ENCODE data around the gene ASB10. TPM values are rescaled to one million over a fixed set of nuclear protein-coding genes. Genes with fewer than 3 reads are reported as not detected.

ASB10 gene
- total and polyA plus RNA-seq, 2 experiments from 2014 or later = not detected

DNA sequence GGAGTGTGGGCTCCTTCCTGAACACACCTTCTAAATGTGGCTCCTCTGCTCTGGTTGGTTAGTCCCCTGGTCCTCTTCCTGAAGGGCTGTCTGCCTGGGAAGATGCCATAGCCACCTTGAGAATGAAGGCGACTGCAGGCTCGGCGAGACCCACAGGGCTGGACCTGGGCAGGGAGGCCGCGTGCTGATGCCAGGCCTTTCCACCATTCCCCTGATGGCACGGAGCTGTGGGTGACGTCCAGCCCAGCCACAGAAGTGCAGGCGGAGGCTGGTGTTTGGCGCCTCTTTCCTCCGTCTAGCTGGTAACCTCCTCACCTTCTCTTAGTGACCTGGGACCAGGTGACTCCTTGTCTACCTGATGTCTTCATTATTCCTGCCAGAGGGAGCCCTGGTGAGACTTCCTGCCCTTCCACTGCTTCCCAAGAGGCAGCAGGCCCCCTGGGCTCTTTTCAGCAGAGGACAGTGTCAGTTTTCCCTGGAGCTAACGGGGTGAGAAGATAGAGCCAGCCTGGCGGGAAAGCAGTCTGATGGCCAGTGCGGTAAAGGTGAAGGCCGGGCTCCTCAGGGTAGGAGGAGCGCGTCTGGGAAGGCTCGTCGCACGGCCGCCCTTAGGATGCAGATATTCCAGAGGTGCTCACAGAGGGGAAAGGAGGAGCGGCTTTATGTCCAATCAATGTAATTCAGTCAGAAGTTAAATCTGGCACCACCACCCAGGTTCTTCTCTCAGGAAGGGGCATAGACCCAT is 54.4 kb downstream of the ASB10 start:
- H3K9me2 ChIP-seq (ENCODE audit: insufficient read depth) = no peaks in the 10 kb centered on the region
- Mint-ChIP-seq H3K27ac (no peak overlapping the region), H3K27me3 (ENCODE audit: insufficient read depth, low read depth, poor library complexity) (peaks cover 19% of the 10 kb centered on the region), H3K36me3 (ENCODE audit: low read depth) (peaks cover 30% of the 10 kb centered on the region), H3K4me1 (peaks cover 14% of the 10 kb centered on the region), H3K4me3 (no peak overlapping the region), H3K9me3 (no peaks in the 10 kb centered on the region)
- H3K27ac ChIP-seq (ENCODE audit: low read depth) = no peak overlapping the region
- H3K27me3 ChIP-seq (ENCODE audit: insufficient read depth) = no peaks in the 10 kb centered on the region
- peaks cover 8% of the 10 kb centered on the region for H4K20me1 ChIP-seq (replicated peaks; ENCODE audit: insufficient read depth)
- no peaks in the 10 kb centered on the region for H3K36me3 ChIP-seq (ENCODE audit: insufficient read depth)
- H3K4me3 ChIP-seq = no peak overlapping the region
- H3F3A ChIP-seq (replicated peaks; ENCODE audit: low read depth) = 0 out of 2 replicates have a peak, but pooled peaks cover 2% of the 10 kb centered on the region
- no peak for TF ChIP-seq ZNF114 (CRISPR knock-in tag; IDR thresholded peaks at IDR 0.05)
- no peak for TF ChIP-seq REST (IDR thresholded peaks at IDR 0.05; ENCODE audit: unreplicated experiment)
- TF ChIP-seq ZNF331 (CRISPR knock-in tag; IDR thresholded peaks at IDR 0.05; ENCODE audit: low read depth) = no peak
- TF ChIP-seq EZH2phosphoT487 (IDR thresholded peaks at IDR 0.05; ENCODE audit: unreplicated experiment) = no peak
- TF ChIP-seq STAT1 (IDR thresholded peaks at IDR 0.05; ENCODE audit: unreplicated experiment) = no peak
- TF ChIP-seq EZH2 (IDR thresholded peaks at IDR 0.05; ENCODE audit: low read depth, unreplicated experiment) = no peak
- TF ChIP-seq POLR2AphosphoS5 (IDR thresholded peaks at IDR 0.05; ENCODE audit: low read depth) = no peak
- TF ChIP-seq, protein P1, sequence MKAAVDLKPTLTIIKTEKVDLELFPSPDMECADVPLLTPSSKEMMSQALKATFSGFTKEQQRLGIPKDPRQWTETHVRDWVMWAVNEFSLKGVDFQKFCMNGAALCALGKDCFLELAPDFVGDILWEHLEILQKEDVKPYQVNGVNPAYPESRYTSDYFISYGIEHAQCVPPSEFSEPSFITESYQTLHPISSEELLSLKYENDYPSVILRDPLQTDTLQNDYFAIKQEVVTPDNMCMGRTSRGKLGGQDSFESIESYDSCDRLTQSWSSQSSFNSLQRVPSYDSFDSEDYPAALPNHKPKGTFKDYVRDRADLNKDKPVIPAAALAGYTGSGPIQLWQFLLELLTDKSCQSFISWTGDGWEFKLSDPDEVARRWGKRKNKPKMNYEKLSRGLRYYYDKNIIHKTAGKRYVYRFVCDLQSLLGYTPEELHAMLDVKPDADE (IDR thresholded peaks at IDR 0.05) = no peak
- TF ChIP-seq, protein P2, sequence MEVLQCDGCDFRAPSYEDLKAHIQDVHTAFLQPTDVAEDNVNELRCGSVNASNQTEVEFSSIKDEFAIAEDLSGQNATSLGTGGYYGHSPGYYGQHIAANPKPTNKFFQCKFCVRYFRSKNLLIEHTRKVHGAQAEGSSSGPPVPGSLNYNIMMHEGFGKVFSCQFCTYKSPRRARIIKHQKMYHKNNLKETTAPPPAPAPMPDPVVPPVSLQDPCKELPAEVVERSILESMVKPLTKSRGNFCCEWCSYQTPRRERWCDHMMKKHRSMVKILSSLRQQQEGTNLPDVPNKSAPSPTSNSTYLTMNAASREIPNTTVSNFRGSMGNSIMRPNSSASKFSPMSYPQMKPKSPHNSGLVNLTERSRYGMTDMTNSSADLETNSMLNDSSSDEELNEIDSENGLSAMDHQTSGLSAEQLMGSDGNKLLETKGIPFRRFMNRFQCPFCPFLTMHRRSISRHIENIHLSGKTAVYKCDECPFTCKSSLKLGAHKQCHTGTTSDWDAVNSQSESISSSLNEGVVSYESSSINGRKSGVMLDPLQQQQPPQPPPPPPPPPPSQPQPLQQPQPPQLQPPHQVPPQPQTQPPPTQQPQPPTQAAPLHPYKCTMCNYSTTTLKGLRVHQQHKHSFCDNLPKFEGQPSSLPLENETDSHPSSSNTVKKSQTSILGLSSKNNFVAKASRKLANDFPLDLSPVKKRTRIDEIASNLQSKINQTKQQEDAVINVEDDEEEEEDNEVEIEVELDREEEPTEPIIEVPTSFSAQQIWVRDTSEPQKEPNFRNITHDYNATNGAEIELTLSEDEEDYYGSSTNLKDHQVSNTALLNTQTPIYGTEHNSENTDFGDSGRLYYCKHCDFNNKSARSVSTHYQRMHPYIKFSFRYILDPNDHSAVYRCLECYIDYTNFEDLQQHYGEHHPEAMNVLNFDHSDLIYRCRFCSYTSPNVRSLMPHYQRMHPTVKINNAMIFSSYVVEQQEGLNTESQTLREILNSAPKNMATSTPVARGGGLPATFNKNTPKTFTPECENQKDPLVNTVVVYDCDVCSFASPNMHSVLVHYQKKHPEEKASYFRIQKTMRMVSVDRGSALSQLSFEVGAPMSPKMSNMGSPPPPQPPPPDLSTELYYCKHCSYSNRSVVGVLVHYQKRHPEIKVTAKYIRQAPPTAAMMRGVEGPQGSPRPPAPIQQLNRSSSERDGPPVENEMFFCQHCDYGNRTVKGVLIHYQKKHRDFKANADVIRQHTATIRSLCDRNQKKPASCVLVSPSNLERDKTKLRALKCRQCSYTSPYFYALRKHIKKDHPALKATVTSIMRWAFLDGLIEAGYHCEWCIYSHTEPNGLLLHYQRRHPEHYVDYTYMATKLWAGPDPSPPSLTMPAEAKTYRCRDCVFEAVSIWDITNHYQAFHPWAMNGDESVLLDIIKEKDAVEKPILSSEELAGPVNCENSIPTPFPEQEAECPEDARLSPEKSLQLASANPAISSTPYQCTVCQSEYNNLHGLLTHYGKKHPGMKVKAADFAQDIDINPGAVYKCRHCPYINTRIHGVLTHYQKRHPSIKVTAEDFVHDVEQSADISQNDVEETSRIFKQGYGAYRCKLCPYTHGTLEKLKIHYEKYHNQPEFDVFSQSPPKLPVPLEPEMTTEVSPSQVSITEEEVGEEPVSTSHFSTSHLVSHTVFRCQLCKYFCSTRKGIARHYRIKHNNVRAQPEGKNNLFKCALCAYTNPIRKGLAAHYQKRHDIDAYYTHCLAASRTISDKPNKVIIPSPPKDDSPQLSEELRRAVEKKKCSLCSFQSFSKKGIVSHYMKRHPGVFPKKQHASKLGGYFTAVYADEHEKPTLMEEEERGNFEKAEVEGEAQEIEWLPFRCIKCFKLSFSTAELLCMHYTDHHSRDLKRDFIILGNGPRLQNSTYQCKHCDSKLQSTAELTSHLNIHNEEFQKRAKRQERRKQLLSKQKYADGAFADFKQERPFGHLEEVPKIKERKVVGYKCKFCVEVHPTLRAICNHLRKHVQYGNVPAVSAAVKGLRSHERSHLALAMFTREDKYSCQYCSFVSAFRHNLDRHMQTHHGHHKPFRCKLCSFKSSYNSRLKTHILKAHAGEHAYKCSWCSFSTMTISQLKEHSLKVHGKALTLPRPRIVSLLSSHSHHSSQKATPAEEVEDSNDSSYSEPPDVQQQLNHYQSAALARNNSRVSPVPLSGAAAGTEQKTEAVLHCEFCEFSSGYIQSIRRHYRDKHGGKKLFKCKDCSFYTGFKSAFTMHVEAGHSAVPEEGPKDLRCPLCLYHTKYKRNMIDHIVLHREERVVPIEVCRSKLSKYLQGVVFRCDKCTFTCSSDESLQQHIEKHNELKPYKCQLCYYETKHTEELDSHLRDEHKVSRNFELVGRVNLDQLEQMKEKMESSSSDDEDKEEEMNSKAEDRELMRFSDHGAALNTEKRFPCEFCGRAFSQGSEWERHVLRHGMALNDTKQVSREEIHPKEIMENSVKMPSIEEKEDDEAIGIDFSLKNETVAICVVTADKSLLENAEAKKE (CRISPR knock-in tag; IDR thresholded peaks at IDR 0.05) = no peak
- TF ChIP-seq CREB1 (CRISPR knock-in tag; IDR thresholded peaks at IDR 0.05; ENCODE audit: low read depth) = no peak
- TF ChIP-seq JUNB (IDR thresholded peaks at IDR 0.05; ENCODE audit: unreplicated experiment) = no peak
- TF ChIP-seq, protein P3, sequence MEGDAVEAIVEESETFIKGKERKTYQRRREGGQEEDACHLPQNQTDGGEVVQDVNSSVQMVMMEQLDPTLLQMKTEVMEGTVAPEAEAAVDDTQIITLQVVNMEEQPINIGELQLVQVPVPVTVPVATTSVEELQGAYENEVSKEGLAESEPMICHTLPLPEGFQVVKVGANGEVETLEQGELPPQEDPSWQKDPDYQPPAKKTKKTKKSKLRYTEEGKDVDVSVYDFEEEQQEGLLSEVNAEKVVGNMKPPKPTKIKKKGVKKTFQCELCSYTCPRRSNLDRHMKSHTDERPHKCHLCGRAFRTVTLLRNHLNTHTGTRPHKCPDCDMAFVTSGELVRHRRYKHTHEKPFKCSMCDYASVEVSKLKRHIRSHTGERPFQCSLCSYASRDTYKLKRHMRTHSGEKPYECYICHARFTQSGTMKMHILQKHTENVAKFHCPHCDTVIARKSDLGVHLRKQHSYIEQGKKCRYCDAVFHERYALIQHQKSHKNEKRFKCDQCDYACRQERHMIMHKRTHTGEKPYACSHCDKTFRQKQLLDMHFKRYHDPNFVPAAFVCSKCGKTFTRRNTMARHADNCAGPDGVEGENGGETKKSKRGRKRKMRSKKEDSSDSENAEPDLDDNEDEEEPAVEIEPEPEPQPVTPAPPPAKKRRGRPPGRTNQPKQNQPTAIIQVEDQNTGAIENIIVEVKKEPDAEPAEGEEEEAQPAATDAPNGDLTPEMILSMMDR (conservative IDR thresholded peaks at IDR 0.05; ENCODE audit: low read depth in 2 of 2) = no peak
- TF ChIP-seq NANOG (IDR thresholded peaks at IDR 0.05; ENCODE audit: borderline replicate concordance) = no peak
- no peaks in the 10 kb centered on the region for H3K79me2 ChIP-seq (replicated peaks; ENCODE audit: insufficient read depth)
- ATAC-seq (no peak), DNase-seq (ENCODE audit: low spot score) (no peak)
- H2AFZ ChIP-seq = no peak overlapping the region
- peaks cover 6% of the 10 kb centered on the region for H3K4me1 ChIP-seq (ENCODE audit: insufficient read depth)
- H3K4me2 ChIP-seq = no peak overlapping the region
